Measurements from ENCODE around the gene SLC39A6. TPM values are rescaled to one million over a fixed set of nuclear protein-coding genes. Genes with fewer than 3 reads are reported as not detected.

The SLC39A6 gene
- polyA plus RNA-seq, 1 donor (not counting 4 experiments of a cell fraction or from before 2014, with no cell fraction given): 145 TPM

DNA sequence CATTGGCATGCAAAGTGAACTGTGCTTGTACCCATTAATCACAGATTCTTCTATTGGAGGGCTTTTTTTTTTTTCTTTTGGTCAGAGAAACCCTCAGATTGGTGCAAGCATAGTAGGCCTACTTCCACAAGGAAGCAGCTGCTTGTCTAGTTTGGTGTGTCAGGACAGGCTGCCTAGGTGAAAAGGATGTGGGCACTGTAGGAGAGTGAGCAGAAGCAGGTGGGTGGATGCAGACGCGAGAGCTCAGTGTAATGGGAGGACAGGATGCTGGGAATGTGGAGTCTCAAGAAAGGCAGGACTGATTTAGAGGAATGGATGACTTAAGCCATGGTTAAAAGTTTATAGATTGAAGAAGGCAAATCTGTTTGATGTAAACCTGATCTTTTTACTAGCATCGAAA lies 3.6 kb upstream of the SLC39A6 start:
- Histone ChIP-seq H3K27me3 (ENCODE audit: control insufficient read depth, extremely low read depth, insufficient read depth, low read length) (no peaks in the 10 kb centered on the region), H3K4me1 (ENCODE audit: control insufficient read depth, extremely low read depth, insufficient read depth, low read length) (peaks cover 12% of the 10 kb centered on the region), H2AFZ (ENCODE audit: control insufficient read depth, low read length) (no peak overlapping the region), H3K36me3 (ENCODE audit: control insufficient read depth in 2 of 2, extremely low read depth in 1 of 2, insufficient read depth in 2 of 2, low read length in 2 of 2) (peaks cover 0 to 3% of the 10 kb centered on the region in 2 experiments), H3K9ac (ENCODE audit: control insufficient read depth, extremely low read depth, insufficient read depth, low read length) (no peak overlapping the region), H3K9me1 (ENCODE audit: control insufficient read depth, extremely low read depth, insufficient read depth, low read length) (no peaks in the 10 kb centered on the region), H3K4me2 (ENCODE audit: control insufficient read depth, extremely low read depth, insufficient read depth, low read depth, low read length) (no peak overlapping the region), H3K27ac (ENCODE audit: control insufficient read depth, insufficient read depth, low read length) (no peak overlapping the region), H3K9me3 (ENCODE audit: control insufficient read depth, low read depth, low read length) (no peaks in the 10 kb centered on the region), H4K20me1 (ENCODE audit: control insufficient read depth, extremely low read depth, insufficient read depth, low read length) (peaks cover 5% of the 10 kb centered on the region), H3K4me3 (ENCODE audit: control insufficient read depth in 2 of 3, extremely low read depth in 1 of 3, insufficient read depth in 2 of 3, low read depth in 1 of 3, low read length in 3 of 3) (no peak overlapping the region), H3K79me2 (ENCODE audit: control insufficient read depth, insufficient read depth, low read length) (peaks cover 55% of the 10 kb centered on the region)
- FAIRE-seq: no peak
- no peak for DNase-seq (ENCODE audit: low read depth, low spot score)
- dilution Hi-C loops (cut with MboI; ENCODE audit: extremely low pct_ligation_motif_present, low sequenced_read_pairs): no loop called here
- TF ChIP-seq EZH2 (IDR thresholded peaks at IDR 0.05; ENCODE audit: low read length): no peak
- TF ChIP-seq, protein P1, sequence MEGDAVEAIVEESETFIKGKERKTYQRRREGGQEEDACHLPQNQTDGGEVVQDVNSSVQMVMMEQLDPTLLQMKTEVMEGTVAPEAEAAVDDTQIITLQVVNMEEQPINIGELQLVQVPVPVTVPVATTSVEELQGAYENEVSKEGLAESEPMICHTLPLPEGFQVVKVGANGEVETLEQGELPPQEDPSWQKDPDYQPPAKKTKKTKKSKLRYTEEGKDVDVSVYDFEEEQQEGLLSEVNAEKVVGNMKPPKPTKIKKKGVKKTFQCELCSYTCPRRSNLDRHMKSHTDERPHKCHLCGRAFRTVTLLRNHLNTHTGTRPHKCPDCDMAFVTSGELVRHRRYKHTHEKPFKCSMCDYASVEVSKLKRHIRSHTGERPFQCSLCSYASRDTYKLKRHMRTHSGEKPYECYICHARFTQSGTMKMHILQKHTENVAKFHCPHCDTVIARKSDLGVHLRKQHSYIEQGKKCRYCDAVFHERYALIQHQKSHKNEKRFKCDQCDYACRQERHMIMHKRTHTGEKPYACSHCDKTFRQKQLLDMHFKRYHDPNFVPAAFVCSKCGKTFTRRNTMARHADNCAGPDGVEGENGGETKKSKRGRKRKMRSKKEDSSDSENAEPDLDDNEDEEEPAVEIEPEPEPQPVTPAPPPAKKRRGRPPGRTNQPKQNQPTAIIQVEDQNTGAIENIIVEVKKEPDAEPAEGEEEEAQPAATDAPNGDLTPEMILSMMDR (optimal IDR thresholded peaks at IDR 0.05 in 1 of 3, IDR thresholded peaks at IDR 0.05 in 1 of 3, conservative IDR thresholded peaks at IDR 0.05 in 1 of 3; ENCODE audit: extremely low read depth in 1 of 3, insufficient read depth in 2 of 3, low read length in 3 of 3): no peak

DNA sequence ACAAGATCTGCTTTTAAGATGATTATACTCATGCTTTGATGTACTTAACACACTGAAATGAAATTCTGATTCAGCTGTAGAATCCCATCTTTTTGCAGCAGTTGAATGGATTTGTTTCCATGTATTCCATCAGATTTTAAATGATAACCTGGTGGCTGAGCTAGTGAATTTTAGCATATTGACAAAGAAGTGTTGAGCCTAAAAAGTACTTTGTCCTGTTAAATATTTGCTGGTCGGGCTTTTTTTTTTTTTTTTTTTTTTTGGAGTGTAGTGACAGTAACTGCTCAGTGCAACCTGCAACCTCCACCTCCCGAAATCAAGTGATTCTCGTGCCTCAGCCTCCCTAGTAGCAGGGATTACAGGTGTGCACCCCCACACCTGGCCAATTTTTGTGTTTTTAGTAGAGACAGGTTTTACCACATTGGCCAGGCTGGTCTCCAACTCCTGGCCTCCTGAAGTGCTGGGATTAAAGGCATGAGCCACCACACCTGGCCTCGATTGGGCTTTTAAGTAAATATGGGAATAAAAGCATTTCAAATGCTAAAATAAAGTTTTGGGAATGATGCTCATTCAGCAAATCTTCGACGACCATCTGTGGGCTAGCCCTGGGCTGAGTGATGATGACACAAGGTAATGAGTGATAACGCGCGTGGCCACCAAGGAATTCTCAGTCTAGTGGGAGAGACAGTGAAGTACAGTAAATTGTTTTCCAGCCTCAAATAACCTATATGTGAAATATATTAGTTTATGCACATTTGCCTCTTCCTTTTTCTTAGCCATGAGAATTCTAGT lies 2.7 kb upstream of the SLC39A6 start:
- Histone ChIP-seq H3K4me2 (ENCODE audit: control insufficient read depth, extremely low read depth, insufficient read depth, low read depth, low read length) (peak overlapping the region; percentile 97), H4K20me1 (ENCODE audit: control insufficient read depth, extremely low read depth, insufficient read depth, low read length) (peaks cover 5% of the 10 kb centered on the region), H3K9ac (ENCODE audit: control insufficient read depth, extremely low read depth, insufficient read depth, low read length) (no peak overlapping the region), H2AFZ (ENCODE audit: control insufficient read depth, low read length) (no peak overlapping the region), H3K9me1 (ENCODE audit: control insufficient read depth, extremely low read depth, insufficient read depth, low read length) (no peaks in the 10 kb centered on the region), H3K36me3 (ENCODE audit: control insufficient read depth in 2 of 2, extremely low read depth in 1 of 2, insufficient read depth in 2 of 2, low read length in 2 of 2) (peaks cover 0 to 3% of the 10 kb centered on the region in 2 experiments), H3K4me3 (ENCODE audit: control insufficient read depth in 2 of 3, extremely low read depth in 1 of 3, insufficient read depth in 2 of 3, low read depth in 1 of 3, low read length in 3 of 3) (no peak overlapping the region), H3K79me2 (ENCODE audit: control insufficient read depth, insufficient read depth, low read length) (peaks cover 61% of the 10 kb centered on the region), H3K9me3 (ENCODE audit: control insufficient read depth, low read depth, low read length) (no peaks in the 10 kb centered on the region), H3K27me3 (ENCODE audit: control insufficient read depth, extremely low read depth, insufficient read depth, low read length) (no peaks in the 10 kb centered on the region), H3K4me1 (ENCODE audit: control insufficient read depth, extremely low read depth, insufficient read depth, low read length) (peaks cover 12% of the 10 kb centered on the region), H3K27ac (ENCODE audit: control insufficient read depth, insufficient read depth, low read length) (no peak overlapping the region)
- FAIRE-seq (no peak), DNase-seq (ENCODE audit: low read depth, low spot score) (no peak)
- dilution Hi-C loops (cut with MboI; ENCODE audit: extremely low pct_ligation_motif_present, low sequenced_read_pairs): no loop called here
- TF ChIP-seq, protein P1 (optimal IDR thresholded peaks at IDR 0.05 in 1 of 3, IDR thresholded peaks at IDR 0.05 in 1 of 3, conservative IDR thresholded peaks at IDR 0.05 in 1 of 3; ENCODE audit: extremely low read depth in 1 of 3, insufficient read depth in 2 of 3, low read length in 3 of 3): no peak
- TF ChIP-seq EZH2 (IDR thresholded peaks at IDR 0.05; ENCODE audit: low read length): no peak
